DND-41 (cell line): ENCODE data around the gene WDR93.

Experiments used
- ATAC-seq: fragments of 200-7000 bp; cut with Tn5 transposase; 3 replicates; pipeline ENCODE4 v1.9.1; 2021; ENCODE audit warnings: low read depth; ENCODE audit not compliant: insufficient read depth
- DNase-seq: peaks from one replicate; pipeline ENCODE4 v3.0.0-alpha.2; 2020
- H2AFZ ChIP-seq: 2 replicates; pipeline ENCODE4 v1.6.0; 2012; ENCODE audit warnings: low read depth, low read length
- H3K27ac ChIP-seq: 2 replicates; pipeline ENCODE4 v1.5.1; 2012; ENCODE audit warnings: low read length, inconsistent platforms
- H3K27me3 ChIP-seq: fragments of 200-600 bp; sonication (generic); 2 replicates; pipeline ENCODE4 v1.6.0; 2012; ENCODE audit warnings: low read length, mild to moderate bottlenecking, inconsistent platforms; ENCODE audit not compliant: insufficient read depth, poor library complexity
- H3K36me3 ChIP-seq: 2 replicates; pipeline ENCODE4 v1.5.1; 2012; ENCODE audit warnings: low read length, inconsistent platforms; ENCODE audit not compliant: insufficient read depth
- H3K4me1 ChIP-seq: 2 replicates; pipeline ENCODE4 v1.5.1; 2012; ENCODE audit warnings: mild to moderate bottlenecking, low read length; ENCODE audit not compliant: insufficient read depth
- H3K4me2 ChIP-seq: 2 replicates; pipeline ENCODE4 v1.6.0; 2012; ENCODE audit warnings: mild to moderate bottlenecking, moderate library complexity, low read length, inconsistent platforms; ENCODE audit not compliant: insufficient read depth
- H3K4me3 ChIP-seq, 2 experiments: fragments of 200-600 bp in 1 of 2; shearing (Covaris generic) in 1 of 2; 2 replicates each; pipeline ENCODE4 v1.5.1; 2012 to 2016; ENCODE audit warnings: inconsistent platforms in 2 of 2, low read length in 2 of 2, mild to moderate bottlenecking in 2 of 2, low read depth in 1 of 2, moderate library complexity in 1 of 2
- H3K79me2 ChIP-seq: 2 replicates; pipeline ENCODE4 v1.6.0; 2012; ENCODE audit warnings: low read length, inconsistent platforms; ENCODE audit not compliant: insufficient read depth
- H3K9ac ChIP-seq: 2 replicates; pipeline ENCODE4 v1.6.0; 2012; ENCODE audit warnings: low read depth, mild to moderate bottlenecking, inconsistent platforms, low read length, moderate library complexity
- H3K9me3 ChIP-seq: 2 replicates; pipeline ENCODE4 v1.5.1; 2012; ENCODE audit warnings: low read length, moderate library complexity, mild to moderate bottlenecking, inconsistent platforms; ENCODE audit not compliant: insufficient read depth, severe bottlenecking
- H4K20me1 ChIP-seq: 2 replicates; pipeline ENCODE4 v1.6.0; 2012; ENCODE audit warnings: low read length; ENCODE audit not compliant: insufficient read depth
- EZH2 ChIP-seq: IDR thresholded peaks from 3 replicates; pipeline ENCODE4 v1.6.1; 2012; ENCODE audit warnings: borderline replicate concordance, low read depth, mild to moderate bottlenecking, moderate library complexity, low read length, inconsistent platforms; ENCODE audit not compliant: severe bottlenecking
- TF ChIP-seq, protein P1 (sequence below): IDR thresholded peaks from 2 replicates; pipeline ENCODE4 v1.5.1; 2012; ENCODE audit warnings: borderline replicate concordance, low read length, moderate library complexity, mild to moderate bottlenecking; ENCODE audit not compliant: poor library complexity, severe bottlenecking; ENCODE audit errors: extremely low read depth

Gene WDR93

DNA sequence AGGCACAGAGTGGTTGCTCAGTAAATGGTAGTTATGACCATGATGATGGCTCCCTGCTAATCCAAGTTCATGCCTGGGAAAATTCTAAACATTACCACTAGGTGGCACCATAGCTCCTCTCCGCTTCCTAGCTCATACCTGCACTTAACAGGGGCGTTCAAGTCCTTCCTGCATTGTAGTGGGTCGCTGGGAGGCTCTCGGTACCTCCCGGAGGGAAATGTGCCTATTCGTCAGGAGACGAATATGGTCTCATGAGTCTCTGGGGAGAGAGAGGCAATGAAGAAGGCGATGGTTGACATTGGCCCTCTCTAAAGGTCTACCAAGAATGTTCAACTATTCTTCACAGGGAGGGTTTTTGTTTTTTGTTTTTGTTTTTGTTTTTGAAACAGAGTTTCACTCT is 49.5 kb downstream of the WDR93 start:
- no peaks in the 10 kb centered on the region for H3K36me3 ChIP-seq
- no peaks in the 10 kb centered on the region for H3K9me3 ChIP-seq
- H3K4me1 ChIP-seq, result peaks cover 3% of the 10 kb centered on the region; the same call in 1 of the 2 replicates
- H3K4me2 ChIP-seq, result peak overlapping the region; percentile 73
- no peaks in the 10 kb centered on the region for H3K79me2 ChIP-seq
- H4K20me1 ChIP-seq, result no peaks in the 10 kb centered on the region
- peaks cover 3% of the 10 kb centered on the region for H3K27me3 ChIP-seq
- TF ChIP-seq, protein P1, sequence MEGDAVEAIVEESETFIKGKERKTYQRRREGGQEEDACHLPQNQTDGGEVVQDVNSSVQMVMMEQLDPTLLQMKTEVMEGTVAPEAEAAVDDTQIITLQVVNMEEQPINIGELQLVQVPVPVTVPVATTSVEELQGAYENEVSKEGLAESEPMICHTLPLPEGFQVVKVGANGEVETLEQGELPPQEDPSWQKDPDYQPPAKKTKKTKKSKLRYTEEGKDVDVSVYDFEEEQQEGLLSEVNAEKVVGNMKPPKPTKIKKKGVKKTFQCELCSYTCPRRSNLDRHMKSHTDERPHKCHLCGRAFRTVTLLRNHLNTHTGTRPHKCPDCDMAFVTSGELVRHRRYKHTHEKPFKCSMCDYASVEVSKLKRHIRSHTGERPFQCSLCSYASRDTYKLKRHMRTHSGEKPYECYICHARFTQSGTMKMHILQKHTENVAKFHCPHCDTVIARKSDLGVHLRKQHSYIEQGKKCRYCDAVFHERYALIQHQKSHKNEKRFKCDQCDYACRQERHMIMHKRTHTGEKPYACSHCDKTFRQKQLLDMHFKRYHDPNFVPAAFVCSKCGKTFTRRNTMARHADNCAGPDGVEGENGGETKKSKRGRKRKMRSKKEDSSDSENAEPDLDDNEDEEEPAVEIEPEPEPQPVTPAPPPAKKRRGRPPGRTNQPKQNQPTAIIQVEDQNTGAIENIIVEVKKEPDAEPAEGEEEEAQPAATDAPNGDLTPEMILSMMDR, result peak; percentile 87
- TF ChIP-seq EZH2, result no peak
- H3K9ac ChIP-seq, result no peak overlapping the region
- H3K4me3 ChIP-seq, result peak overlapping the region in 1 of 2 experiments; percentile 50; a peak in 2 of 4 replicates
- DNase-seq (peak; percentile 69), ATAC-seq (peak; percentile 96)
- H2AFZ ChIP-seq, result peak overlapping the region; percentile 86
- H3K27ac ChIP-seq, result no peak overlapping the region

DNA sequence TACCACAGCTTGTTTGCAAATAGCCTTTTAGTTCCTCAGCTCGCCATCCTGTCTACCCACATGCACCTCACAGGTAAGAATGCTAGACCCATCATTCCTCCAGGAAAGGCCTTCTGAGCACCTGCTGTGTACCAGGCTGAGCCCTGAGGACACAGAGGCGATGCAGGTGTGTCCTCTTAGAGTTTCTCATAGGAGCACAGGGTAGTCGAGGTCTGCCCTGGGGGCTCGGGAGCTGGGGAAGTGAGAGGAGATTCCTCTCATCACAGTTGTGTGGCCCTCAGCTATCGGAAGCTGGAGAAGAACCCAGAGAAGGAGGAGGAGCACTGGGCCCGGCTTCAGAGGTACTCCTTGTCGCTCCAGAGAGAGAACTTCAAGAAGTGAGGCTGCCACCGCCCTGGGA is 52.4 kb downstream of the WDR93 start:
- no peak overlapping the region for H2AFZ ChIP-seq
- H3K4me3 ChIP-seq, result no peak overlapping the region
- no peaks in the 10 kb centered on the region for H3K36me3 ChIP-seq
- H3K9ac ChIP-seq, result no peak overlapping the region
- no peaks in the 10 kb centered on the region for H3K9me3 ChIP-seq
- no peak for ATAC-seq
- no peak for TF ChIP-seq EZH2
- TF ChIP-seq, protein P1, result no peak
- H3K4me2 ChIP-seq, result no peak overlapping the region
- no peak overlapping the region for H3K27ac ChIP-seq
- no peaks in the 10 kb centered on the region for H3K27me3 ChIP-seq
- H3K79me2 ChIP-seq, result no peaks in the 10 kb centered on the region
- H4K20me1 ChIP-seq, result no peaks in the 10 kb centered on the region
- no peak for DNase-seq
- peaks cover 3% of the 10 kb centered on the region; the same call in 1 of the 2 replicates for H3K4me1 ChIP-seq

DNA sequence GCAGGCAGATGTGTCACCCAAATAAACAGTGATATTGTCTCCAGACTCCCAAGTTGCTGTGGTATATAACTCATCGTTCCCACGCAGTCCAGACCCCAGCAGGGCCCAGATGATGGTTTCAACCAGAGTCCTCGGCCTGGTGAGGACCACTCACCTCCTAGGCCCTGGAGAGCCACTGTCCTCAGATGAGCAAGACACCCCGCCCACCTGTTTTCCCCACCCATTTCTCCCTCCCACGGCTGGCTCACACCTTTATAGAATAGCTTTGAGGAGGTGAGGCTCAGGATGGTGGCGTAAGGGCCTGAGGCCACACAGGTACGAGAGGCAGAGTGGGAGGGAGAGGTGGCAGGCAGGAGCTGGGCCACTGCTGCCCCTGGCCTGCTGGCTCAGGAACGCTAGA is 53.0 kb downstream of the WDR93 start:
- no peaks in the 10 kb centered on the region for H3K36me3 ChIP-seq
- no peak overlapping the region for H2AFZ ChIP-seq
- ATAC-seq (no peak), DNase-seq (no peak)
- TF ChIP-seq EZH2, result no peak
- TF ChIP-seq, protein P1, result no peak
- H3K27ac ChIP-seq, result no peak overlapping the region
- no peaks in the 10 kb centered on the region for H4K20me1 ChIP-seq
- H3K27me3 ChIP-seq, result no peaks in the 10 kb centered on the region
- H3K4me1 ChIP-seq, result peaks cover 3% of the 10 kb centered on the region; the same call in 1 of the 2 replicates
- no peaks in the 10 kb centered on the region for H3K79me2 ChIP-seq
- H3K9me3 ChIP-seq, result no peaks in the 10 kb centered on the region
- H3K4me3 ChIP-seq, result no peak overlapping the region
- no peak overlapping the region for H3K9ac ChIP-seq
- H3K4me2 ChIP-seq, result no peak overlapping the region

DNA sequence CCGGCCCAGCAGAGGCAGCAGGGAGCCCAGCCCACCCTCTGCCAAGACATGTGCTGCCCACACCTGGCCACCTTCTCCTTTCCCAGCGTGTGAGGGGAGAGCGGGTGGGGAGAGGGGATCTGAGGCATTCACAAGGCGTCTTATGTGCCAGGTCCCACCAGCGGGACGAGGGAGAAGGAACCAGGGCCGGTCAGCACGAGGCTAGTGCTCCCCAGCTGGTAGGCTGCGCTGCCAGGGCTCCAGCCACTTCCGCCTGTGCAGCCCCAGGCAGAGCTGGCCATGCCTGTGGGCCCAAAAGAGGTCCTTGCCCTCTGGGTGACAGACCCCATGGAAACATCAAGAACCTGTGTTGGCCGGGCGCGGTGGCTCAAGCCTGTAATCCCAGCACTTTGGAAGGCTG is 54.5 kb downstream of the WDR93 start:
- no peak for ATAC-seq

More for the DNA sequence above, 54.5 kb downstream of the WDR93 start:
- H3K4me3 ChIP-seq, result no peak overlapping the region
- H3K9ac ChIP-seq, result no peak overlapping the region
- H4K20me1 ChIP-seq, result no peaks in the 10 kb centered on the region
- no peaks in the 10 kb centered on the region for H3K36me3 ChIP-seq
- no peak for TF ChIP-seq EZH2
- TF ChIP-seq, protein P1, result no peak
- no peaks in the 10 kb centered on the region for H3K9me3 ChIP-seq
- no peak for DNase-seq
- H3K4me1 ChIP-seq, result peaks cover 5% of the 10 kb centered on the region
- no peaks in the 10 kb centered on the region for H3K27me3 ChIP-seq
- no peaks in the 10 kb centered on the region for H3K79me2 ChIP-seq
- H3K4me2 ChIP-seq, result no peak overlapping the region
- H2AFZ ChIP-seq, result no peak overlapping the region
- H3K27ac ChIP-seq, result no peak overlapping the region
